ENCODE results near the gene THSD7B.
"Not testable (repeated sequence)": the region's sequence is repeated elsewhere in the genome, so short reads cannot be mapped to it uniquely, and the experiment has no call there.

The THSD7B gene

DNA sequence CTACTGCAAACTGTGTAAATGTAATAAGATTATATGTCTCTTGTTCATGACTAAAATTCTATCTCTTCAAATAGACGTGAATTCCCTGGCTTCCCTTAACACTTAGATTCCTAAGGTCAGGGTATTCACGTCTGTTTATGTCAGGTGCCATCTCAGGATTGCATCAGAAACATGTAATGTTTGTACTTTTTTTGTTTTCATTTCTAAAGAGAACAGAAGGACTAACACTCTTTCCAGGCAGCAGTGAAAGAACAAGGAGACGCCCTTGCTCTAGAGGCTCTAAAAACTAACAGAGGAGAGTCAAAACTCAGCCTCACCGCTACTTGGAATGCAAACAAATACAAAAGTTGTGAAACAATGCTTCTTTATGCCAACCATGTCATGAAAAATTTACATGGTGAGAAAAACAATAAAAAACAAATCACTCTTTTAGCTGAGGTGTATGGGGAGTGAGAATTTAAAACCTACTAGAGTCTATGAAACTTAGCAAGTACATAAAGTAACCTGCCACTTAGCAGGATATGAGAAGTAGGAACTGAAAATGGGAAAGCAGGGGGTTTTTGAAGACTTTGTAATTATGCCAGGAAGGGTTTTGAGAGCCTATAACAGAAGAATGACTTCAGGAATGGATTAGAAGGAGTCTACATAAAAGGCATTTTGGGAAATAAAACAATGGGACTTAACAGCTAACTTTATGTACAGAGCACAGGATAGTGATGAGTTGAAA, 522.7 kb downstream of the THSD7B start:
- no peak for DNase-seq

DNA sequence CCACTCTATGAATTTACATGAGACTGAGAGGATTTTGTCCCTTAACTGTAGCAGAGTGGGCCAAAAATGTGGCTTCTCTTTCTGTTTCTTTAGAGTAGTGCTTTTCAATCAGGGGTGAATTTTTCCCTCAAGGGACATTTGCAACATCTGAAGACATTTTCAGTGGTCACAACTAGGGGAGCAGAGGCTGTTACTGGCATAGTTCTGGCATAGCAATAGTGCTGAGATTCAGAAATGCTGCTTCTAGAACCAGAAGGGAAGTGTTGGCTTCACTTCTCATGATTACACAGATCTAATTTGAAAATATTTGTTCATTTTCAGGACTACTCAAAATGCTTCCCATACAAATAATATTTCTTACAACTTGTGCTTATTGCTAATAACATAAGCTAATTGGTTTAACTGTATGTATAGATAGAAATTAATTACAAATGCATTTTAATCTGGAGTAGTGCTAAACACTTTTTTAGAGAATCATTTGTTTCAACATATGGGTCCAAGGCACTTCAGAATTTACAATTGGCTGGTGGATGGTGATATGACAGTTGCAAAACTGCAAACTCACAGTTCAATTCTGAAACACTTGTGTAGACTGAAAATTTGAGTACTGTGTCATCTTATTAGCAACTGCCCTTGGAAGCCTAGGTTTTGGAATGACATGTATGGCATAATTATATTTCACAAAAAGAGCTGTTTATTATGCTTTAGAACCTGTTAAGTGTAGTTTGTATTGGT, 526.7 kb downstream of the THSD7B start:
- DNase-seq, result no peak

DNA sequence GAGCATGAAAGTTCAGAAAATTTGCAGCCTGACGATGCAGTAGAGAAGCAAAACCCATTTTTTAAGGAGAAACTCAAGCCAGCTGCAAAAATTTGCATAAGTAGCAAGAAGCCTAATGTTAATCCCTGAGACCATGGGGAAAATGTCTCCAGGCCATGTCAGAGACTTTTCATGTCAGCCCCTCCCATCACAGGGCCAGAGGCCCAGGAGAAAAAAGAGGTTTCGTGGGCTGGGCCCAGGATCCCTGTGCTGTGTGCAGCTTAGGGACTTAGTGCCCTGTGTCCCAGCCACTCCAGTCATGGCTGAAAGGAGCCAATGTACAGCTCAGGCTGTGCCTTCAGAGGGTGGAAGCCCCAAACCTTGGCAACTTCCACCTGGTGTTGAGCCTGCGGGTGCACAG, 533.0 kb downstream of the THSD7B start:
- no peak for DNase-seq

DNA sequence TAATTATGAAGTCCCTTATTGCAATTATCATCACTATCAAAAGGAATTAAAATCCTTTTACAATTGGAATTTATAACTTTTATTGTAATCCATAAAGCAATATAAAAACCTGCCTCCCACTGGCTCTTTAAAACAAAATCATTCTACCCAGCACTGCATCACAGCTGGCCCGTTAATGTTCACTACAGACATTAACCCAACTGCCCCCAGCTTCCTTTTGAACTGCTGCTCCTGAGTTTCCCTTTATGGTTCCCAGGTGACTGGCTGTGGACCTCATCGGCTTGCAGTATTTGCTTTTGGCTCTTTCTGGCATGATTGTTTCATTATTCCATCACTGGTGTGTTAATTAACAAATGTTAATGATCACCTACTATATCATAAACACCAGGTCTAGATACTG, 535.6 kb downstream of the THSD7B start:
- no peak for DNase-seq

DNA sequence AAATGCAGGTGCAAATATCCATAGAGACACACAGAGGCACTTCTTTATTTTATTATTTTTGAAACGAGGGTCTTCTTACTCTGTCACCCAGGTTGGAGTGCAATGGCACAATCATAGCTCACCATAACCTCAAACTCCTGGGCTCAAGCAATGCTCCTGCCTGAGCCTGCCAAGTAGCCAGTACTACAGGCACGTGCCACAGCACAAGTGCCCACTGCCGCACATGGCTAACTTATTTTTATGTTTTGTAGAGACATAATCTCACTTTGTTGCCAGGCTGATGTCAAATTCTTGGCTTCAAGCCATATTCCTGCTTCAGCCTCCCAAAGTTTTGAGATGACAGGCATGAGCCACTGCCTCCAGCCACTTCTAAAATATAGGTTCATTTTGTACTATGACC, 537.6 kb downstream of the THSD7B start:
- no peak for DNase-seq

DNA sequence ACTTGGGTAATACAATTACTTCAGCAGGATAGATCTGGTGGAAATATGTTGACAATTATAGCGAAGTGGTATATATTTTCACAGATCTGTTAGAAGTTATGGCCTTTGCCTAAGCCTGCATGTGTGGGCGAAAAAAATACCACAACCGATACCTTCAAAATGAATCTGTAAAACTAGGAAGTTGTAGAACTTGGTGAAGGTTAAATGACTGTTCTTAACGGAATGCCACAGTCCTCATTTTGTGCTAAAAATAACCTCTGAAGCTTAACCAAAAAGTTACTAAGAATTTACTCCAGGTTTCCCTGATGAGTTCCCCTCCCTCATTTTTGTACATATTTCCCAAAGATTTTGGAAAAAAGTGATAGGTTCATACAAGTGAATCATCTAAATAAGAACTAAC, 550.7 kb downstream of the THSD7B start:
- DNase-seq, result no peak

DNA sequence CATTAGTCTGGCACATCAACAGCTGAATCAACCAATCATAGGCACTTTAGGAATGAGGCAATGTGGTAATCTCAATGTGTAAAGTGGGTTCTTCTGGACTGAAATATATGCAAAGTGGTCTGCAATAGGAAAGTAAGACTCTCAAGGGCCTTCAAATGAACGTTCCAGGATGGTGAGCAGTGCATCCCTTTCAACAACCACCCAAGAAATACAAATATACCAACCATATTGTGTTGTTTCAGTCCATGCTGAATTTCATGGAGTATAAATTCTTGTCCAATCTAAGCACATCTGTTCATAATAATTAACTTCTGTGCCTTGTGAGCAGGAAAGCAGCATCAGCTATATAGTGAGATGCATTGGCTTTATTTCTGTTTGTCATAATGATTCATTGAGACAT, 556.2 kb downstream of the THSD7B start:
- no peak for DNase-seq

DNA sequence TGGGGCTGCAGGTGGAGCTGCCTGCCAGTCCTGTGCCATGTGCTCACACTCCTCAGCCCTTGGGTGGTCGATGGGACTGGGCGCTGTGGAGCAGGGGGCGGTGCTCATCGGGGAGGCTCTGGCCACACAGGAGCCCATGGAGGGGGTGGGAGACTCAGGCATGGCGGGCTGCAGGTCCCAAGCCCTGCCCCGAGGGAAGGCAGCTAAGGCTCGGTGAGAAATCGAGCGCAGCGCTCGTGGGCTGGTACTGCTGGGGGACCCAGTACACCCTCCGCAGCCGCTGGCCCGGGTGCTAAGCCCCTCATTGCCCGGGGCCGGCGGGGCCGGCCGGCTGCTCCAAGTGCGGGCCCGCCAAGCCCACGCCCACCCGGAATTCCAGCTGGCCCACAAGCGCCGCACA, 566.2 kb downstream of the THSD7B start:
- not testable (repeated sequence) for DNase-seq

DNA sequence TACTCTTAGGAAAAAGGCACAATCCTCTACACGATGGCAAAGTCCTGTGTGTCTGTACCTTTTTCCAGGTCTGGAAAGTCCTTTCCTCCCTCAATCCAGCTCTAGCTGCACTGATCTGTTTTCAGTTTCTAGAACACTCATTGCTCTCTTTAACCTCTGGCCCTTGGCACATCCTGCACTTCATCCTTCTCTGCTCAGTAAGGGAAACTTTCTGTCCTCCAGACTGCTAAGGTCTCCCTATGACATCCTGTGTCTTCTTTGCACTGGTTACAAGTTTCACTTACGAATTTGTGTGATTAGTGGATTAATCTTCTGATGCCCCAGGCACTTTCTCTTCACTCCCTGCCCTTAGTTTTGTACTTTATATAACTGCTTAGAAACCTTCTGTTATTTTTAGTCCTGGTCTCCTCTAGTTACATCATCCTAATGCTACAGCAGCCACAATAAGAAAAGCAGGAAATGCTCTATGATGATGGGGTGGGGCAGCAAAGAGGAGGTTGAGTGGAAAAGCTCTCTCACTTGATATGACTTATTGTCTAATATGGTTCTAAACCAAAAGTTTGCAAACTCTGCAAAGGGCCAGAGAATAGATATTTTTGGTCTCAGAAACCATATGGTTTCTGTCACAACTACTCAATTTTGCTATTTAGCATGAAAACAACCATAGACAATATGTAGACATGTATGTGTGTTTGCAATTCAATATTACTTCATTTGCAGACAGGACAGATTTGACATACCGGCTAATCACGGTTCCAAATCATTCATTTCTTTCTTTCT, 568.2 kb downstream of the THSD7B start:
- no peak for DNase-seq

DNA sequence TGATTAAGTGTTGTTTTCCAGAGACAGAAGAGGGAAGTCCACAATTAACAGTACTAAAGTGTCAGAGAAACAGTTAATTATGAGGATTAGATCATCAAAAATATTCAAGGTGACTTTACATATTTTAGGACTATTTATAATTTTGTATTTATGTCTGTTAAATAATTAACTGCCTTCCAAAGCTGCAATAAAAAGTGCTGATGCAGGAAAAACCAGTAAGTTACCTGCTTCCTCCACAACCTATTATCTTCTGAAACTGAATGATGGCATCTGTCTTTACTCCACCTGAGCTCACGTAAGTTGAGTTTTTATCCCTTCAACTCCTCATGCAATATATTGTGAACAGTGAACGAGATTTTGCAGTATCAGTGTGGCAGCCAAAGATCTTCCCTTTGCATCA, 570.7 kb downstream of the THSD7B start:
- no peak for DNase-seq

DNA sequence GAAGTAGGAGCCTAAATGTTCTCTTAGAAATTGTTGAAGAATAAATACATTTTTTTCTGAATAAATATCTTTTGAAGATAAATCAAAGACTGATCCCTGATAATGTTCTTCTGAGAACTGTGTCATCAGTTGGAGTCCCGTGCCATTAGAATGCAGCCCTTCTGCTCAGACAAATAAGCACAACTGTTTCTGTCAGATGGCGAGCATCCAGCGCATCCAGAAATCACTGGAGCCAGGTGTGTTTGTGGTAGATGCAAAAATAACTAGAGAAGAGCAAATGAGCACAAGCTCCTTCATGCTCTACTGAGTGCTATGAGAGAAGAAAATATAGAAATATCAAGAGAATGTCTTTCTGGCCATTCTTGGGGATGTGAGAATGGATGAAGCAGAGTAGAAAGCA, 573.7 kb downstream of the THSD7B start:
- no peak for DNase-seq

DNA sequence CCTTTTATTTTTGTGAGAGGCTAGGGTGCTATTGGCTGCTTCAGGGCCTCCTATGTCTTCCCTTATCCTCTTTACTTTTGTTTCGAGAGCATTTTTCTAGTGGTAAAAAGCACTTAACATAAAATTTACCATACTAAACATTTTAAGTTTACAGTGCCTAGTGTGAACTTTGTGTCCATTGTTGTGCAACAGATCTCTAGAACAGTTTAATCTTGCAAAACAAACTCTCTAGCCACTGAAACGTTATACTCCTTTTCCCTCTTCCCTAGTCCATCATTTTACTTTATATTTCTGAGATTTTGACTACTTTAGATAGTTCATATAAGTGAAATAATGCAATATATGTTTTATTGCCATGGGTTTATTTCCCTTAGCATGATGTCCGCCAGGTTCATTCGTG, 580.6 kb downstream of the THSD7B start:
- no peak for DNase-seq

DNA sequence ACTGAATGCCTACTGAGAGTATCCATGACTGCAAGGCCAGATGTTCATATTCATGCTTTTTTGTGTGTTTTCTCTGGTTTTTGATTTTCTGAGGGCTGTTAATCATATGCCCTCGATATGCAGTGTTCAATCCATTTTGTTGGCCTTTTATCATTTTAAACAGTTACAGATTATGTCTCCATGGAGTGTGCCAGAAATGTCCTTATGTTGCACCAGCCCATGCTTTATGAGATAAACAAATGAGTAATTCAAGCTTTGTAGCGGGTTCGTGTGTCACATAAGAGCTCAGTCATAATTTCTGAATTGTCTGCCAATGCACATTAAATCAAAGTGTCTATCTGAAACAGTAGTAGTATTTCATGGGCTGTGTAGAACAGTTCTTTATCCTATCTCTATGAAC, 583.0 kb downstream of the THSD7B start:
- DNase-seq, result no peak

DNA sequence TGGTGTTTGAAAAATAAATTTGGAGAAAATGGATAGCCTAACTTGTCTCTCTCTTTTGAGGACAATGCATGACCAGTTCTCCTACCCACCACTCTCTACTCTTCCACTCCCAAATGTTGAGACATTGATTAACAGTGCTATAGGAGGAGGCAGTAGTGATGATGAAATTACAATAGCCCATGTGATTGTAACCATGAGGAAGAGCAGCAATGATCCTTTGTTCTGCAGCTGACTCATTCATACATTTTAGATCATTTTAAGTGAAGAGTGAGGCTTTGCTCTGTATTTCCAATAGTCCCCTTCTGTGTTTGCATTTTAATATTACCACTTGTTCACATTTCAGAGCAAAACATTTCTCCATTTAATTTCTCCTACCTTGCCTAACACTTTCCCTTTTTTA, 592.3 kb downstream of the THSD7B start:
- DNase-seq, result no peak

DNA sequence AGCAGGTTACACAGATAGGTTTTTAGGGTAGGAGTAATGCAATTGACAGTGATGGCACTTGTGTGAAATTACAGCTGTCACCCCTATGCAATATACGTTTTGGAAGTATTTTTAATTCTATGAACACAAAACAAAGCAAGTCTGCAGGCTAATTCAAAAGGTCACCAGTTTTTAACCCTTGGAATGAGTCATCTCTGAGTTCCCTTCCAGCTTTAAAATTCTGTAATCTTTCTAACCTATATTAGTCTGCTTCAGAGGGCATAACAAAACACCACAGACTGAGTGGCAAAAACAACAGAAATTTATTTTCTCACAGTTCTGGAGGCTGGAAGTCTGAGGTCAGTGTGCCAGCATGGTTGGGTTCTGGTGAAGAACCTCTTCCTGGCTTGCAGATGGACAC, 602.0 kb downstream of the THSD7B start:
- DNase-seq, result no peak

DNA sequence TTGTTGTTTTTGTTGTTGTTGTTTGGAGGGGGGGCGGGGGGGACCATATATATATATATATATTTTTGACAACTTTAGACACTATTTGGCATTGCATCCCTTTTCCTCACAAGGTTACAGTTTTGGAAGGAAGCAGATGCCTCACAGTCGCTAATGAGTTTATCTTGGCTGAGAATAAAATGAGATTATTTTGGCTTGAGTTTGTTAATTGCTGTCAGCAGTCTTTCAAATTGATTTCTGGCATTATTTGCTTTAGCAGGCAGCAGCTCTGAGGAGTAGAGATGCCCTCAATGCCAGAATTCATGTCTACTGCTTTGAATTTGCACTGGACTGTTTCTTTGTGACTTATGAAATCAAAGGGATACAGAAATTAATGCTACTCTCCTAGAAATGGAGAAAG, 603.8 kb downstream of the THSD7B start:
- DNase-seq, result no peak

DNA sequence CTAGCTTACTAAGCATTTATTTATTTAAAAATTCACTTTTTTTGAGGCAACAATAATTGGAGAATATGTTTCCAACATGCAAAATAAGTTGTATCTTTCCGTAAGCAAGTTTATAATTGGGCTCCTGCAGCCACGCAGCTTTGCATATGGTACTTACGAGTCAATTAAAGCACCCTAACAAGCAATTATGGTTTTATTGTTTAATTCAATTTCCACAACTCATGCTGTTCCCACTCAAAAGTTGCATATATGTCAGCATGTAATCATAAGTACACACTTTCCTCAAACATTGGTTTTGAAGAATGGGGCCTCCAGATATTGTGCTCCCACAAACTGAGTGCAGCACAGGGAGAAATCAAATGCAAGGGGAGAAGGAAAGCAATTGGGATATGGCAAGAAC, 613.8 kb downstream of the THSD7B start:
- DNase-seq, result no peak

DNA sequence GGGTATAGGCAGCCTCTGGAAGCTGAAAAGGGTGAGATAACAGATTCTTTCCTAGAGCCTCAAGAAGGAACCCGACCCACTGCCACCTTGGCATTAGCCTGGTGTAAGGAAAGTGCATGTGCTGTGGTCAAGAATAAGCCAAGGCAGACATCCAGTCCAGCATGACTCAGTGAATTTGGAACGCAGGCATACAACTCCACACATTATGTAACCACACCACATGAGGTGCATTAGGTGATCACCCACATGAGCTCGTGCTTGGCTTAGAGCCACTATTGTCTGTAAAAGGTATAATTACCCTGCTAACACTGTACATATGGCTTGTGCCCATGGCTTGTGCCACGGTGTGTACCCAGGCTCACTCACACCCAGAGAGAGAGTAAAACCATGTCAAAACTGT, 615.3 kb downstream of the THSD7B start:
- no peak for DNase-seq

DNA sequence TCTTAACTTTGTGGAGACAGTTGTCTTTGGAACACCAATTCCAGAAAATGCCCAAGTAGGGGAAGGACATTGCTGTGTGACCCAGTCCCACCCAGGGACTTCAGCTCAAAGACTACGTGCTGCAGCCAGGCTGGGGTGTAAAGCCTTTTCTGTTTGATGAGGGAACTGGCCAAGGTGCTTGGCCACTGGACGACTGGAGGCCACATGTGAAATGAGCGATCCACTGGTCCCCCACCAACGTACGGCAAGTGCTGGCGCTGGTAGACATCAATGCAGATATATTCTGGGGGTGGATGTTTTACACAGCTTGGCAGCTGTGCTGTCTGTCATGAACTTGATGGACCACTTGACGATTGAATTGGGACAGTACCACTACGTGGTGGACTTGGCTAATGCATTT, 616.4 kb downstream of the THSD7B start:
- DNase-seq, result no peak

DNA sequence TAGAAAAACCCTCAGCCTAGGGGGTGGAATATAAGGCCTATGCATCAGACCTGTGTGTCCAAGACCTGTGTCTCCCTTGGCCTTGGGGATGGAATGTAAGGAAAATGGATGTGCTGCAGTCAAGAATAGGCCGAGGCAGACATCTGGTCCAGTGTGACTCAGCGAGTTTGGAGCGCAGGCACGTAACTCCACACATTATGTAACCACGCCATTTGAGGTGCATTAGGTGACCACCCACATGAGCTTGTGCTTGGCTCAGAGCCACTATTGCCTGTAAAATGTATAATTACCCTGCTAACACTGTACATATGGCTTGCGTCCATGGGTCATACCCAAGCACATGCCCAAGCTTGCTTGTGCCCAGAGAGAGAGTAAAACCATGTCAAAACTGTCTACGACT, 618.0 kb downstream of the THSD7B start:
- no peak for DNase-seq

DNA sequence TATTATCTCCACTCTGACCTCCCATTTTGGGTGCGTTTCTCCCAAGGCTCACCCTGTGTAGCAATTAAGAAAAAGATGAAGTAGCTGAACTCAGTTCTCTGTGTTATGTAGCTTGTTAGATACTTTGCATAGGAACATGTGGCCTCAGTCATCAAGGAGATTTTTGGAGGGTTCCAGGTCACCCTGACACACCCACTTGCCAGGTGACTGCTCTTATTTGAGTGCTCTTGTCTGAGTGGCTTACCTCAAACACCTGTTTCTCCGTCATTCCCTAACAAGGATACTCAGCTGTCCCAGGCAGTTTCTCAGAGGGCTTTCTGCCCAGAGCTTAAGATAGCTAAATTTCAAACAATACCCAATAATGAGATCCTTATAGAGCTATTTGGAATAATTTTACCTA, 621.7 kb downstream of the THSD7B start:
- DNase-seq, result no peak

DNA sequence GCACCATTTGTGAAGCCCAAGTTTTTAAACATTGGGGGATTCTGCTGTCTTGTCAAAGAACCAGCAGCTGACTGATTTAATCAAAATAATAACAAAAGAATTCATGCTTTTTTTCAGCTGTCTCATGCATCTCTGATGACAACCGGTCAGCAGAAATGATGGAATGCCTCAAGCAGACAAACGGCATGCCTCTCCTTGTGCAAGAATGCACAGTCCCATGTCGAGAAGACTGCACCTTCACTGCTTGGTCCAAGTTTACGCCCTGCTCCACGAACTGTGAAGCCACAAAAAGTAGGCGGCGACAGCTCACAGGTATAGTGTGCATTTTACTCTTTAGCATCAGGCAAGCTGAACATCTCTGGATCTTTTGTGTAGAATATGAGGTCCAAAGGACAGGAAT, 640.2 kb downstream of the THSD7B start:
- DNase-seq, result no peak

DNA sequence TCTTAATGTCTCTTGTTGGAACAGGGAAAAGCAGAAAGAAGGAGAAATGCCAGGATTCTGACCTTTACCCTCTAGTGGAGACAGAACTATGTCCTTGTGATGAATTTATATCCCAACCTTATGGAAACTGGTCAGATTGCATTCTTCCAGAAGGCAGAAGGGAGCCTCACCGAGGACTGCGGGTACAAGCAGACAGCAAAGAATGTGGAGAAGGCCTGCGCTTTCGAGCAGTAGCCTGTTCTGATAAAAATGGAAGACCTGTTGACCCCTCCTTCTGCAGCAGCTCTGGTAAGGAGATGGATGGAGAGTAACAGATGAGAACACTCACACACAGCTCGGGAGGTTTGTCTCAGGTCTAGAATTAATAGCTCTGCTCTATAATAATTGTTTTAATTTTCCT, 646.2 kb downstream of the THSD7B start:
- no peak for DNase-seq

DNA sequence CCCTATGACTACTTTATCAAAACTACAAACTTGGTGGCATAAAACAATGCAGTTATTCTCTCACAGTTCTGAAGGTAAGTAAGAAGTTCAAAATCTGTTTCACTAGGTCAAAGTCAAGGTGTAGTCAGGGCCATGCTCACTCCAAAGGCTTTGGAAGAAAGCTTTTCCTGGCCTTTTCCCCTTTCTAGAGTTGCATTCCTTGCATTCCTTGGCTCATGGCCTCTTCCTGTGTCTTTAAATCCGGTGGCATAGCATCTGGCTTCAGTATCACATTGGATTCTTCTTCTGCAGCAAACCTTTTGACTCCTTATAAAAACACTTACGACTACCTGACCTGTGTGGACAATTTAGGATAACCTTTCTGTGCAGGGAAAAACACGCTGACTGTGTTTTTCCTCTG, 655.4 kb downstream of the THSD7B start:
- DNase-seq, result no peak
